Keratinocyte (primary cell): ENCODE results near the gene IL1RAP.

ENCODE experiments used
- CTCF ChIP-seq, 3 experiments: IDR thresholded peaks in 1 of 3; conservative IDR thresholded peaks in 1 of 3; optimal IDR thresholded peaks in 1 of 3; 2 replicates in 2 of 3; 3 replicates in 1 of 3; pipeline versions ENCODE3 to v1.5.1; 2011; ENCODE audit warnings: low read length in 3 of 3, mild to moderate bottlenecking in 3 of 3, moderate library complexity in 2 of 3, control low read depth in 1 of 3, inconsistent platforms in 1 of 3; ENCODE audit not compliant: insufficient read depth in 2 of 3; ENCODE audit errors: extremely low read depth in 1 of 3
- EZH2 ChIP-seq: IDR thresholded peaks from one replicate; pipeline ENCODE4 v1.6.1; 2012; ENCODE audit warnings: inconsistent platforms, mild to moderate bottlenecking, low read length, moderate library complexity

GRCh38 chr3:190545191-190545590 is 31.3 kb downstream of the IL1RAP start:
- TF ChIP-seq CTCF (optimal IDR thresholded peaks at IDR 0.05 in 1 of 3, IDR thresholded peaks at IDR 0.05 in 1 of 3, conservative IDR thresholded peaks at IDR 0.05 in 1 of 3; ENCODE audit: extremely low read depth in 1 of 3, insufficient read depth in 2 of 3, low read length in 3 of 3), result no peak
- TF ChIP-seq EZH2, result no peak
